ENCODE results near the gene RWDD3.

DNA sequence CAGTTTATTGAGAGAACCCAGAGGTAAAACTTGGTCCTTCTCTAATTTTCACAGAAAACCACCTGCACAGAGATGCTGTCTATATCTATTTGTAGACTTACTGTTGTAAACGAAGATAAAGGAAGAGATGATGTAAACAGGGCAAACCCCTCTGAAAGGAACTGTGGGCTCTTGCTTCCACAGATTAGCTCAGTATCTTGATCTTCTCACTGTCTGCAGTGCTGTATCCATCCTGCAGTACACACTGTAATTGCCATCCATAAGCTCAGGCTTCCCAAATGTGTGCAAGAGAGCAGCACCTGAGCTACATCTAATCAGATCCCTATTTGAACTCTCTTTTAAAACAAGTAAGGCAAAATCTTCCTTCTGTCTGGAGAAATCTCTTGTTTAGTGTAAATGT, 16.6 kb upstream of the RWDD3 start:
- TF ChIP-seq, protein P1, sequence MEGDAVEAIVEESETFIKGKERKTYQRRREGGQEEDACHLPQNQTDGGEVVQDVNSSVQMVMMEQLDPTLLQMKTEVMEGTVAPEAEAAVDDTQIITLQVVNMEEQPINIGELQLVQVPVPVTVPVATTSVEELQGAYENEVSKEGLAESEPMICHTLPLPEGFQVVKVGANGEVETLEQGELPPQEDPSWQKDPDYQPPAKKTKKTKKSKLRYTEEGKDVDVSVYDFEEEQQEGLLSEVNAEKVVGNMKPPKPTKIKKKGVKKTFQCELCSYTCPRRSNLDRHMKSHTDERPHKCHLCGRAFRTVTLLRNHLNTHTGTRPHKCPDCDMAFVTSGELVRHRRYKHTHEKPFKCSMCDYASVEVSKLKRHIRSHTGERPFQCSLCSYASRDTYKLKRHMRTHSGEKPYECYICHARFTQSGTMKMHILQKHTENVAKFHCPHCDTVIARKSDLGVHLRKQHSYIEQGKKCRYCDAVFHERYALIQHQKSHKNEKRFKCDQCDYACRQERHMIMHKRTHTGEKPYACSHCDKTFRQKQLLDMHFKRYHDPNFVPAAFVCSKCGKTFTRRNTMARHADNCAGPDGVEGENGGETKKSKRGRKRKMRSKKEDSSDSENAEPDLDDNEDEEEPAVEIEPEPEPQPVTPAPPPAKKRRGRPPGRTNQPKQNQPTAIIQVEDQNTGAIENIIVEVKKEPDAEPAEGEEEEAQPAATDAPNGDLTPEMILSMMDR (IDR thresholded peaks at IDR 0.05) = no peak
- no peak for TF ChIP-seq POLR2A (IDR thresholded peaks at IDR 0.05)
